Measurements from ENCODE around the gene HYPK.
"Not testable (repeated sequence)": the region's sequence is repeated elsewhere in the genome, so short reads cannot be mapped to it uniquely, and the experiment has no call there.

GRCh38 chr15:43832485-43832884 lies 32.1 kb downstream of the HYPK start:
- TF ChIP-seq CBX8 (IDR thresholded peaks at IDR 0.05; ENCODE audit: borderline replicate concordance, low read depth, low read length); USF2 (IDR thresholded peaks at IDR 0.05; ENCODE audit: low read length): not testable (repeated sequence)
